Measurements from ENCODE around the gene RING1. TPM values are rescaled to one million over a fixed set of nuclear protein-coding genes. Genes with fewer than 3 reads are reported as not detected.

RING1 gene
- total RNA-seq = 31.0 and 35.0 TPM in 2 replicates

DNA sequence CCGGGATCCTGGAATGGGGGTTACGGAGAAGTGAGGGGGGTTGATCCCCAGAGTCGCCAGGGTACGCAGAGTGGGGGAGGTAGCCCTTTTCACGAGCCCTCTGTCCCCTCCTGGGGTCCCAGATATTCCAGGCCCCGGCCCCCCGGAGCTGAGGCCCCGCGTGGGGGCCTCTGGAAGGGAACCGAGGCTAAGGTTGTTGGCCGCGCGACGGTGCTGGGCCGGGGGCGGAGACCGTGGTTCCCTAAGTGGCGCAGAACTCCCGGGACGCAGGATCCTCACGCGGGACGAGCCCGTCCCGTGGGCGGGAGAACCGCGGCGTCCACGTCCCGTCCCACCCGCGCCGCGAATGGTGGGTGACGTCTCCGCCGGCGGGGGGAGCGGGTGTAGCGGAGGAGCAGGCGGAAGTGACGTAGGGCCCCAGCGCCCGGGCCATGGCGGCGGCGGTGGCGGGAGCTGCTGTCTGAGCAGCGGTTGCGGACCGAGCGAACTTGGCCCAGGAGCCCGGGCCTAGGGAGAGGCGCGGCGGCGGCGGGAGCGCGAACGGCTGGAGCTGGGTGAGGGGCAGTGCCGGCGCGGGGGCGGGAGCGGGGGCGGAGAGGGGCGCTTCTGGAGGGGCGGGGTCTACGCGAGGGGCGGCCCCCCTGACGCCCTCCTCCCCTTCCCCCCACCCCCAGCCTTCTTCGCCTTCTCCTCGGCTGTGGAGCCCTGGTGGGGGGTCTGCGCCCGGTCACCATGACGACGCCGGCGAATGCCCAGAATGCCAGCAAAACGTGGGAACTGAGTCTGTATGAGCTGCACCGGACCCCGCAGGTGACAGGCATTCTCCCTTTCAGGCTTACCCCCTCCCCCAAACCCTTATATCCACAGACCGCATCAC lies at the start of gene RING1:
Gene RING1 (plus strand): TSS at position 410 of the 877 bp plus-strand sequence. CDS start 323 bp downstream, at position 733.

GRCh38 chr6:33192105-33192646 lies 16.1 kb upstream of the RING1 start, which contains the start of gene COL11A2:
COL11A2 (minus strand) TSS chr6:33192467; CDS start chr6:33192240, 227 bp downstream.

GRCh38 chr6:33200219-33201146 lies 7.8 kb upstream of the RING1 start, which contains the start of the genes RXRB and SLC39A7:
RXRB (minus strand) TSS chr6:33200665; CDS start chr6:33200476, 189 bp downstream.
SLC39A7 (plus strand) TSS chr6:33200867; CDS start chr6:33201246, 379 bp downstream.

DNA sequence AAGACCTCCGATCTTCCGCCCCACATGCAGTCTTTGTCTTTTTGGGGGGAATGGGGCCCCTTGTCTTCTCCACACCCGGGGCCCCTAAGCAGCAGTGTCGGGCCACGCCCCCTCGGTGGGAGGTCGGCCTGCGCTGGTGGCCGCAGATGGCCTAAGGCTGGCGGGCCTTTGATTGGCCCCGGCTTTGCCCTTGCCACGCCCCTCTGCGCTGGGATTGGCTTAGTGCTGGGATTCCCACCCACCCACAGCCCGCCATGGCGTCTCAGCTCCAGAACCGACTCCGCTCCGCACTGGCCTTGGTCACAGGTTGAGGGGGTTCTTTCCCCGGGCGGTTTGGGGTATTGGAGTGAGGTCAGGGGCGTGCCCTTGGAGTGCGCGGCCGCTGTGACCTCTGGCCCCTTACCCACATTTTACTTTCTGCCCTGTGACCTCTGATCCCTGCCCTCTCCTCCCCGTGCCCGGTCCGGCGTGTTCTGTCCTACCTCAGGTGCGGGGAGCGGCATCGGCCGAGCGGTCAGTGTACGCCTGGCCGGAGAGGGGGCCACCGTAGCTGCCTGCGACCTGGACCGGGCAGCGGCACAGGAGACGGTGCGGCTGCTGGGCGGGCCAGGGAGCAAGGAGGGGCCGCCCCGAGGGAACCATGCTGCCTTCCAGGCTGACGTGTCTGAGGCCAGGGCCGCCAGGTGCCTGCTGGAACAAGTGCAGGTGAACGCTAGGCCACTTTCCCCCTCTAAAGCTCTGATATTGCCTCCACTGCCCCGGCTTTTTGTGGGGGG lies 3.7 kb upstream of the RING1 start, which contains the start of gene HSD17B8:
Gene HSD17B8 (plus strand): TSS at position 241 of the 776 bp plus-strand sequence. CDS start 14 bp downstream, at position 255.

Other genes with a start within 250 kb of the RING1 start
- 71.5 and 87.9 TPM in 2 replicates for gene BRD2, start 239.9 kb upstream of the RING1 start, total RNA-seq
- not detected in 2 replicates for gene HLA-DOA, start 198.9 kb upstream of the RING1 start, total RNA-seq
- gene HLA-DPA1, start 134.9 kb upstream of the RING1 start, total RNA-seq = 2.0 and 2.8 TPM in 2 replicates
- 14.3 and 20.3 TPM in 2 replicates for gene HLA-DPB1, start 132.5 kb upstream of the RING1 start, total RNA-seq
- 0.12 and 0.13 TPM in 2 replicates for gene COL11A2, start 16.0 kb upstream of the RING1 start, total RNA-seq
- gene RXRB, start 7.8 kb upstream of the RING1 start, total RNA-seq = 25.1 and 25.2 TPM in 2 replicates
- gene SLC39A7, start 7.6 kb upstream of the RING1 start, total RNA-seq = 170 and 210 TPM in 2 replicates
- 8.6 and 12.6 TPM in 2 replicates for gene HSD17B8, start 3.8 kb upstream of the RING1 start, total RNA-seq
- gene VPS52, start 63.4 kb downstream of the RING1 start, total RNA-seq = 45.0 and 52.2 TPM in 2 replicates
- 4,494 and 5,354 TPM in 2 replicates for gene RPS18, start 63.6 kb downstream of the RING1 start, total RNA-seq
- 10.0 and 12.2 TPM in 2 replicates for gene B3GALT4, start 68.6 kb downstream of the RING1 start, total RNA-seq
- 66.6 and 112 TPM in 2 replicates for gene WDR46, start 80.7 kb downstream of the RING1 start, total RNA-seq
- 38.6 and 53.1 TPM in 2 replicates for gene PFDN6, start 81.1 kb downstream of the RING1 start, total RNA-seq
- gene RGL2, start 90.4 kb downstream of the RING1 start, total RNA-seq = 27.7 and 33.5 TPM in 2 replicates
- gene TAPBP, start 105.6 kb downstream of the RING1 start, total RNA-seq = 42.9 and 51.9 TPM in 2 replicates
- gene ZBTB22, start 109.2 kb downstream of the RING1 start, total RNA-seq = 22.2 and 23.8 TPM in 2 replicates
- 56.1 and 61.8 TPM in 2 replicates for gene DAXX, start 114.5 kb downstream of the RING1 start, total RNA-seq
- 10.3 and 18.8 TPM in 2 replicates for gene KIFC1, start 183.3 kb downstream of the RING1 start, total RNA-seq
- gene PHF1, start 202.5 kb downstream of the RING1 start, total RNA-seq = 20.1 and 21.9 TPM in 2 replicates
- gene CUTA, start 209.6 kb downstream of the RING1 start, total RNA-seq = 133 and 181 TPM in 2 replicates
- 2.4 and 4.4 TPM in 2 replicates for gene SYNGAP1, start 211.6 kb downstream of the RING1 start, total RNA-seq
- gene ZBTB9, start 246.1 kb downstream of the RING1 start, total RNA-seq = 4.4 and 4.8 TPM in 2 replicates